MM.1S (cell line): ENCODE measurements around the gene APOL4.
"Not testable (repeated sequence)": the region's sequence is repeated elsewhere in the genome, so short reads cannot be mapped to it uniquely, and the experiment has no call there.

Experiments
- DNase-seq: peaks from one replicate; pipeline ENCODE4 v3.0.0-alpha.2; 2015
- H2AFZ ChIP-seq: fragments of 300-600 bp; sonication (generic); 2 replicates; pipeline ENCODE4 v1.6.0; 2016; ENCODE audit warnings: antibody characterized with exemption, low read length
- H3F3A ChIP-seq: fragments of 300-600 bp; sonication (generic); 2 replicates; pipeline ENCODE4 v1.6.1; 2016; ENCODE audit warnings: mild to moderate bottlenecking, antibody characterized with exemption, low read length, moderate library complexity, mixed read lengths; ENCODE audit not compliant: insufficient read depth
- H3K27ac ChIP-seq: fragments of 300-600 bp; sonication (generic); 2 replicates; pipeline ENCODE4 v1.5.1; 2016; ENCODE audit warnings: mild to moderate bottlenecking, low read length
- H3K27me3 ChIP-seq: fragments of 300-600 bp; sonication (generic); replicated peaks from 2 replicates; pipeline ENCODE4 v1.6.0; 2016; ENCODE audit warnings: low read length; ENCODE audit not compliant: insufficient read depth
- H3K36me3 ChIP-seq: fragments of 300-600 bp; sonication (generic); replicated peaks from 2 replicates; pipeline ENCODE4 v1.6.1; 2016; ENCODE audit warnings: mild to moderate bottlenecking, low read length, mixed read lengths; ENCODE audit not compliant: insufficient read depth
- H3K4me1 ChIP-seq: fragments of 300-600 bp; sonication (generic); 2 replicates; pipeline ENCODE4 v1.6.1; 2016; ENCODE audit warnings: low read length, mixed read lengths
- H3K4me2 ChIP-seq: fragments of 300-600 bp; sonication (generic); 2 replicates; pipeline ENCODE4 v1.6.0; 2016; ENCODE audit warnings: low read depth, low read length
- H3K4me3 ChIP-seq: fragments of 300-600 bp; sonication (generic); 2 replicates; pipeline ENCODE4 v1.5.1; 2016; ENCODE audit warnings: low read length, mixed read lengths
- H3K79me2 ChIP-seq: fragments of 300-600 bp; sonication (generic); 2 replicates; pipeline ENCODE4 v1.6.1; 2016; ENCODE audit warnings: mixed run types, low read length, mixed read lengths
- H3K9ac ChIP-seq: fragments of 300-600 bp; sonication (generic); 2 replicates; pipeline ENCODE4 v1.6.1; 2016; ENCODE audit warnings: low read length, mixed read lengths
- H3K9me2 ChIP-seq: fragments of 300-600 bp; sonication (generic); replicated peaks from 2 replicates; pipeline ENCODE4 v1.6.1; 2016; ENCODE audit warnings: mild to moderate bottlenecking, low read length, mixed read lengths; ENCODE audit not compliant: insufficient read depth
- H3K9me3 ChIP-seq: fragments of 300-600 bp; sonication (generic); replicated peaks from 2 replicates; pipeline ENCODE4 v1.6.1; 2016; ENCODE audit warnings: mild to moderate bottlenecking, low read length, mixed read lengths; ENCODE audit not compliant: insufficient read depth
- H4K20me1 ChIP-seq: fragments of 300-600 bp; sonication (generic); 2 replicates; pipeline ENCODE4 v1.6.1; 2016; ENCODE audit warnings: mild to moderate bottlenecking, low read length, moderate library complexity, mixed read lengths; ENCODE audit not compliant: insufficient read depth
- EZH2 ChIP-seq: fragments of 300-600 bp; sonication (generic); optimal IDR thresholded peaks from 2 replicates; pipeline ENCODE3; 2017; ENCODE audit warnings: low read depth, mild to moderate bottlenecking, antibody characterized with exemption, low read length, mixed read lengths
- EZH2phosphoT487 ChIP-seq: fragments of 300-600 bp; sonication (generic); IDR thresholded peaks from 2 replicates; pipeline ENCODE4 v1.6.1; 2018; ENCODE audit warnings: antibody characterized with exemption, low read length
- TF ChIP-seq, protein P1 (sequence below): fragments of 300-600 bp; sonication (generic); IDR thresholded peaks from 2 replicates; pipeline ENCODE4 v1.5.1; 2016; ENCODE audit warnings: antibody characterized with exemption, low read length, mixed read lengths

APOL4 gene, protein sequence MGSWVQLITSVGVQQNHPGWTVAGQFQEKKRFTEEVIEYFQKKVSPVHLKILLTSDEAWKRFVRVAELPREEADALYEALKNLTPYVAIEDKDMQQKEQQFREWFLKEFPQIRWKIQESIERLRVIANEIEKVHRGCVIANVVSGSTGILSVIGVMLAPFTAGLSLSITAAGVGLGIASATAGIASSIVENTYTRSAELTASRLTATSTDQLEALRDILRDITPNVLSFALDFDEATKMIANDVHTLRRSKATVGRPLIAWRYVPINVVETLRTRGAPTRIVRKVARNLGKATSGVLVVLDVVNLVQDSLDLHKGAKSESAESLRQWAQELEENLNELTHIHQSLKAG

DNA sequence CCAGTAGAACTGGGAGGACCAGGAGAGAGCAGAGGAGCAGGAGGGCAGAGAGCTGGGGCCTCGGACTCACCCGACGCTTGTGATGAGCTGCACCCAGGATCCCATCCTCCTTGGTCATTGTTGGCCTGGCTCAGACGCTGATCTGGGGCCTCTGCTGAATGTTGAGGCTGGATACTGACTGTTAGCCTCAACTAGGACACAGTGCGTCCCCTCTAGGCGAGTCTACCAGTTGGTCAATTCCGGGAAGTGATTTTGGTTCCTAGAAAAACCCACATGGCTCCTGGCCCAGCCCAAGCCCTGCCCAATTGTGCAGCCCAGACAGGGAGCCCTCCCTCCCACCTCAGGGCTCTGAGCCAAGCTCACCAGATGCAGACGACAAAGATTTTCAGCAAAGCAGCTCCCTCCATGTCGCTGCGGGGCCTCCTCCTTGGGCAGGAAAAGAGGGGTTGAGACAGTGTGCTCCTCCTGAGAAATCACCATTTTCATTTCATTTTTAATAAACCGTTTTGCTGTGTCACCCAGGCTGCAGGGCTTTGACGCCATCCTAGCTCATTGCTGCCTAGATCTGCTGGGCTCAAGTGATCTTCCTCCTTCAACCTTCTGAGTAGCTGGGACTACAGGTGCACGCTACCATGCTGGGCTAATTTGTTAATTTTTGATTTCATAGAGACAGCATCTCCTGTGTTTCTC lies at the start of gene APOL4:
TSS of gene APOL4 (minus strand) at position 180 of the 690 bp plus-strand sequence. CDS start at position 105, 75 bp downstream.
- H2AFZ ChIP-seq, result no peak within 1 kb of the TSS

DNA sequence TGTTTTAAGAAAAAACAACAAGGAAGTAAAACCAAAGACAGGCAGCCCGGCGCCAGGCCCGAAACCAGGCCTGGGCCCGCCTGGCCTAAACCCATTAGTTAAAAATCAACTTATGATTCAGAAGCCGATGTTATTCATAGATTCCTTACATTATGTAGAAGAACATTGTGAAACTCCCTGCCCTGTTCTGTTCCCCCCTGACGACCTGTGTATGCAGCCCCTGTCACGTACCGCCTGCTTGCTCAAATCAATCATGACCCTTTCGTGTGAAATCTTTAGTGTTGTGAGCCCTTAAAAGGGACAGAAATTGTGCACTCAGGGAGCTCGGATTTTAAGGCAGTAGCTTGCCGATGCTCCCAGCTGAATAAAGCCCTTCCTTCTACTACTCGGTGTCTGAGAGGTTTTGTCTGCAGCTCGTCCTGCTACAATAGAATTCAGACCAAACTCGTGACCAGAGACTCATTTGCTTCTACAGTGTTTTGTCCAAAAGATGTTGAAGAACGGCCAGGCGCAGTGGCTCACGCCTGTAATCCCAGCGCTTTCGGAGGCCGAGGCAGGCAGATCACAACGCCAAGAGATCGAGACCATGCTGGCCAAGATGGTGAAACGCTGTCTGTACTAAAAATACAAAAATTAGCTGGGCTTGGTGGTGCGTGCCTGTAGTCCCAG lies 48.8 kb upstream of the APOL4 start:
- not testable (repeated sequence) for H3F3A ChIP-seq, H3K27me3 ChIP-seq, H3K36me3 ChIP-seq, DNase-seq, H4K20me1 ChIP-seq, H3K27ac ChIP-seq, H3K9ac ChIP-seq, H3K4me3 ChIP-seq, H3K9me3 ChIP-seq, H2AFZ ChIP-seq, H3K4me2 ChIP-seq, H3K9me2 ChIP-seq
- Histone ChIP-seq H3K79me2 (peaks cover 28% of the 10 kb centered on the region), H3K4me1 (peaks cover 14% of the 10 kb centered on the region)

More for the DNA sequence above, at the start of gene APOL4:
- Histone ChIP-seq H4K20me1 (no peaks in the 10 kb centered on the region), H3K27ac (no peak within 1 kb of the TSS), H3K4me3 (no peak within 1 kb of the TSS), H3F3A (no peaks in the 10 kb centered on the region), H3K79me2 (no peaks in the 10 kb centered on the region), H3K27me3 (no peaks in the 10 kb centered on the region), H3K9ac (no peak within 1 kb of the TSS), H3K4me1 (peaks cover 13% of the 10 kb centered on the region), H3K4me2 (no peak within 1 kb of the TSS), H3K36me3 (no peaks in the 10 kb centered on the region), H3K9me2 (no peaks in the 10 kb centered on the region), H3K9me3 (no peaks in the 10 kb centered on the region)
- TF ChIP-seq EZH2phosphoT487 (no peak), EZH2 (no peak)
- TF ChIP-seq, protein P1, sequence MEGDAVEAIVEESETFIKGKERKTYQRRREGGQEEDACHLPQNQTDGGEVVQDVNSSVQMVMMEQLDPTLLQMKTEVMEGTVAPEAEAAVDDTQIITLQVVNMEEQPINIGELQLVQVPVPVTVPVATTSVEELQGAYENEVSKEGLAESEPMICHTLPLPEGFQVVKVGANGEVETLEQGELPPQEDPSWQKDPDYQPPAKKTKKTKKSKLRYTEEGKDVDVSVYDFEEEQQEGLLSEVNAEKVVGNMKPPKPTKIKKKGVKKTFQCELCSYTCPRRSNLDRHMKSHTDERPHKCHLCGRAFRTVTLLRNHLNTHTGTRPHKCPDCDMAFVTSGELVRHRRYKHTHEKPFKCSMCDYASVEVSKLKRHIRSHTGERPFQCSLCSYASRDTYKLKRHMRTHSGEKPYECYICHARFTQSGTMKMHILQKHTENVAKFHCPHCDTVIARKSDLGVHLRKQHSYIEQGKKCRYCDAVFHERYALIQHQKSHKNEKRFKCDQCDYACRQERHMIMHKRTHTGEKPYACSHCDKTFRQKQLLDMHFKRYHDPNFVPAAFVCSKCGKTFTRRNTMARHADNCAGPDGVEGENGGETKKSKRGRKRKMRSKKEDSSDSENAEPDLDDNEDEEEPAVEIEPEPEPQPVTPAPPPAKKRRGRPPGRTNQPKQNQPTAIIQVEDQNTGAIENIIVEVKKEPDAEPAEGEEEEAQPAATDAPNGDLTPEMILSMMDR, result no peak
- DNase-seq, result no peak

DNA sequence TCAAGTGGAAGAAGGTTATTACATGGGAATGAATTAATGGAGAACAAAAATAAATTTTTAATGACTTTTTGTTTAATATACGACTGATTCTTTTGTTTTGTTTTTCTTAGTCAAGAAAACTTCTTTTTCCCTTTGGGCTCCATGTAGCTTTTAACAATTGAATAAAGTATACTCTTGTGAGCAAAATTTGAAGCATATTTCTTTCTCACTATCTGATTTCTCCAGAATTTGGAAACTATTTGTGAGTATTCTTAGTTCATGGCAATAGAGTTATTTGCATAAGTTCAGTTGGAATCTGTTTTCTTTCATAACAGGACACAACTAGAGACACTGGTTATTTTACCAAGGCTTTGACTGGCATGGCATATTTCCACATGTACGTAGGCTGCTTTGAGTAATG lies 47.6 kb upstream of the APOL4 start:
- Histone ChIP-seq H3K36me3 (no peaks in the 10 kb centered on the region), H3K27me3 (no peaks in the 10 kb centered on the region), H3K79me2 (peaks cover 16% of the 10 kb centered on the region), H3K27ac (no peak overlapping the region), H3K4me1 (peaks cover 11% of the 10 kb centered on the region), H3K9ac (no peak overlapping the region), H3F3A (no peaks in the 10 kb centered on the region), H4K20me1 (no peaks in the 10 kb centered on the region), H2AFZ (no peak overlapping the region), H3K4me2 (no peak overlapping the region), H3K4me3 (no peak overlapping the region), H3K9me2 (no peaks in the 10 kb centered on the region), H3K9me3 (no peaks in the 10 kb centered on the region)
- no peak for TF ChIP-seq EZH2
- TF ChIP-seq EZH2phosphoT487, result no peak
- TF ChIP-seq, protein P1, result no peak
- no peak for DNase-seq
